Prostate gland (tissue), 2 donors: ENCODE measurements around the gene EPHB3.

ENCODE experiments used
- POLR2A ChIP-seq: fragments of 450-650 bp; IDR thresholded peaks from one replicate; pipeline ENCODE4 v1.6.1; 2016; ENCODE audit warnings: antibody characterized with exemption, mild to moderate bottlenecking
- POLR2AphosphoS5 ChIP-seq: sonication (generic); formaldehyde crosslinking; IDR thresholded peaks from one replicate; pipeline ENCODE4 v1.6.1; 2017; ENCODE audit warnings: antibody characterized with exemption
- TF ChIP-seq, protein P1 (sequence below), 4 experiments: fragments of 200-600 bp in 2 of 4; fragments of 450-650 bp in 2 of 4; sonication (generic) in 2 of 4; IDR thresholded peaks; 1 replicate in 3 of 4; 2 replicates in 1 of 4; pipeline ENCODE4 v1.5.1; 2016 to 2019; ENCODE audit warnings: antibody characterized with exemption in 4 of 4, mild to moderate bottlenecking in 2 of 4, moderate library complexity in 2 of 4

DNA sequence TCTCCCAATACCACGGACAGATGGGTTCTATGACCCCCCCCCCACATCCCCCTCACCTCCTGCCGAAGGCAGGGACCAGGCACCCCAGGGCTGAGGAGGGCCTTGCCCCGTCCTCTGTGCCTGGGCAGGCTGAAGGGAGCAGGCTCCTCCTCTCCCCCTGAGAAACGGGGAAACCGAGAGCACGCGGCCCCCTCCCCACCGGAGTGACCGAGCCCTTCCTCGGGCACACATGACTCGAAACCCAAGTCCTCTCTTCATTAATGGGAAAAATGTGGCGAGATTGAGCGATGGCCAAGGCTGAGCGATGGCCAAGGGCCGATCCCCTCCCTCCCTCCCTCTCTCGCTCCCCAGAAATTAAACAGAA lies 7.0 kb downstream of the EPHB3 start:
- TF ChIP-seq, protein P1, sequence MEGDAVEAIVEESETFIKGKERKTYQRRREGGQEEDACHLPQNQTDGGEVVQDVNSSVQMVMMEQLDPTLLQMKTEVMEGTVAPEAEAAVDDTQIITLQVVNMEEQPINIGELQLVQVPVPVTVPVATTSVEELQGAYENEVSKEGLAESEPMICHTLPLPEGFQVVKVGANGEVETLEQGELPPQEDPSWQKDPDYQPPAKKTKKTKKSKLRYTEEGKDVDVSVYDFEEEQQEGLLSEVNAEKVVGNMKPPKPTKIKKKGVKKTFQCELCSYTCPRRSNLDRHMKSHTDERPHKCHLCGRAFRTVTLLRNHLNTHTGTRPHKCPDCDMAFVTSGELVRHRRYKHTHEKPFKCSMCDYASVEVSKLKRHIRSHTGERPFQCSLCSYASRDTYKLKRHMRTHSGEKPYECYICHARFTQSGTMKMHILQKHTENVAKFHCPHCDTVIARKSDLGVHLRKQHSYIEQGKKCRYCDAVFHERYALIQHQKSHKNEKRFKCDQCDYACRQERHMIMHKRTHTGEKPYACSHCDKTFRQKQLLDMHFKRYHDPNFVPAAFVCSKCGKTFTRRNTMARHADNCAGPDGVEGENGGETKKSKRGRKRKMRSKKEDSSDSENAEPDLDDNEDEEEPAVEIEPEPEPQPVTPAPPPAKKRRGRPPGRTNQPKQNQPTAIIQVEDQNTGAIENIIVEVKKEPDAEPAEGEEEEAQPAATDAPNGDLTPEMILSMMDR (IDR thresholded peaks at IDR 0.05), result no peak
- TF ChIP-seq POLR2AphosphoS5, result no peak
- no peak for TF ChIP-seq POLR2A
